IMR-90 (cell line): ENCODE results near the gene ANP32D. TPM values are rescaled to one million over a fixed set of nuclear protein-coding genes. Genes with fewer than 3 reads are reported as not detected.
"Not testable (repeated sequence)": the region's sequence is repeated elsewhere in the genome, so short reads cannot be mapped to it uniquely, and the experiment has no call there.

Experiments
- ATAC-seq: fragments of 200-7000 bp; cut with Tn5 transposase; 2 replicates; pipeline ENCODE4 v1.9.1; 2020; ENCODE audit warnings: low read depth, mild to moderate bottlenecking, moderate library complexity
- BruUV-seq: library from RNA; stranded (reverse); fragments of 400-500 nt; replicated peaks from 2 replicates; lab custom pipeline; 2021; lab: Mats Ljungman, UMichigan
- CTCF ChIA-PET: fragments of 300-600 bp; formaldehyde crosslinking; extraction: SDS; loops from one replicate; lab custom pipeline; 2021; ENCODE audit warnings: antibody characterized with exemption; lab: Yijun Ruan, JAX
- POLR2A ChIA-PET: fragments of 300-600 bp; sonication (Branson Sonifier 250); formaldehyde crosslinking; loops from one replicate; lab custom pipeline; 2022; ENCODE audit warnings: antibody characterized with exemption; ENCODE audit not compliant: unreplicated experiment; lab: Charles Lee
- DNase-seq: peaks from one replicate; pipeline ENCODE4 v3.0.0; 2013
- H2AFZ ChIP-seq: replicated peaks from 2 replicates; pipeline ENCODE3; 2013; ENCODE audit warnings: low read length, mild to moderate bottlenecking; ENCODE audit not compliant: poor library complexity
- H2AK5ac ChIP-seq: 2 replicates; pipeline ENCODE4 v1.6.1; 2013; ENCODE audit warnings: low read depth, low read length, inconsistent platforms
- H2AK9ac ChIP-seq: replicated peaks from 2 replicates; pipeline ENCODE3; 2013; ENCODE audit warnings: mild to moderate bottlenecking, low read depth, low read length, moderate library complexity; ENCODE audit not compliant: poor library complexity
- H2BK120ac ChIP-seq: 2 replicates; pipeline ENCODE4 v1.6.1; 2013; ENCODE audit warnings: low read depth, low read length, inconsistent platforms
- H2BK15ac ChIP-seq: 3 replicates; pipeline ENCODE4 v1.6.1; 2013; ENCODE audit warnings: low read depth, low read length, inconsistent platforms
- H2BK20ac ChIP-seq: 2 replicates; pipeline ENCODE4 v1.6.1; 2013; ENCODE audit warnings: low read depth, mild to moderate bottlenecking, inconsistent platforms, low read length, moderate library complexity
- H2BK5ac ChIP-seq: 2 replicates; pipeline ENCODE4 v1.6.1; 2013; ENCODE audit warnings: mild to moderate bottlenecking, low read depth, low read length, inconsistent platforms; ENCODE audit not compliant: poor library complexity, severe bottlenecking
- H3K14ac ChIP-seq: replicated peaks from 2 replicates; pipeline ENCODE4 v1.6.1; 2013; ENCODE audit warnings: low read depth, low read length, inconsistent platforms
- H3K18ac ChIP-seq: 2 replicates; pipeline ENCODE4 v1.6.1; 2013; ENCODE audit warnings: low read depth, low read length, control low read depth
- H3K23ac ChIP-seq: 2 replicates; pipeline ENCODE4 v1.6.1; 2013; ENCODE audit warnings: low read depth, low read length, inconsistent platforms
- H3K27ac ChIP-seq: 2 replicates; pipeline ENCODE4 v1.5.1; 2013; ENCODE audit warnings: mild to moderate bottlenecking, control low read depth, low read length; ENCODE audit not compliant: insufficient read depth
- H3K27me3 ChIP-seq: 2 replicates; pipeline ENCODE4 v1.6.1; 2013; ENCODE audit warnings: low read length; ENCODE audit not compliant: control insufficient read depth, insufficient read depth
- H3K36me3 ChIP-seq: 2 replicates; pipeline ENCODE4 v1.6.1; 2013; ENCODE audit warnings: low read length, mixed read lengths; ENCODE audit not compliant: control insufficient read depth, insufficient read depth
- H3K4ac ChIP-seq: 2 replicates; pipeline ENCODE4 v1.6.1; 2013; ENCODE audit warnings: low read depth, low read length, inconsistent platforms
- H3K4me1 ChIP-seq: 2 replicates; pipeline ENCODE4 v1.6.1; 2013; ENCODE audit warnings: low read length, mixed read lengths; ENCODE audit not compliant: control insufficient read depth, insufficient read depth
- H3K4me2 ChIP-seq: 2 replicates; pipeline ENCODE4 v1.6.1; 2013; ENCODE audit warnings: low read depth, mild to moderate bottlenecking, control low read depth, low read length, moderate library complexity
- H3K4me3 ChIP-seq: 2 replicates; pipeline ENCODE4 v1.5.1; 2013; ENCODE audit warnings: low read depth, mild to moderate bottlenecking, control low read depth, low read length, moderate library complexity; ENCODE audit not compliant: insufficient read depth
- H3K56ac ChIP-seq: 2 replicates; pipeline ENCODE4 v1.6.1; 2013; ENCODE audit warnings: low read length, inconsistent platforms; ENCODE audit not compliant: insufficient read depth; ENCODE audit errors: extremely low read depth
- H3K79me1 ChIP-seq, 2 experiments: 2 replicates each; pipeline ENCODE4 v1.6.1; 2013; ENCODE audit warnings: low read length in 2 of 2, inconsistent platforms in 1 of 2, low read depth in 1 of 2
- H3K9ac ChIP-seq: 2 replicates; pipeline ENCODE4 v1.6.1; 2013; ENCODE audit warnings: low read depth, low read length, control low read depth
- H3K9me1 ChIP-seq: 2 replicates; pipeline ENCODE4 v1.6.1; 2013; ENCODE audit warnings: low read length, inconsistent platforms; ENCODE audit not compliant: insufficient read depth
- H3K9me3 ChIP-seq: 2 replicates; pipeline ENCODE4 v1.6.1; 2013; ENCODE audit warnings: low read length; ENCODE audit not compliant: control insufficient read depth, insufficient read depth
- H4K20me1 ChIP-seq: 2 replicates; pipeline ENCODE4 v1.6.1; 2013; ENCODE audit warnings: low read length, inconsistent platforms; ENCODE audit not compliant: insufficient read depth
- H4K5ac ChIP-seq: 2 replicates; pipeline ENCODE4 v1.6.1; 2013; ENCODE audit warnings: mild to moderate bottlenecking, low read depth, low read length, control low read depth
- H4K8ac ChIP-seq, 2 experiments: 2 replicates each; pipeline ENCODE4 v1.6.1; 2013; ENCODE audit warnings: low read depth in 2 of 2, low read length in 2 of 2, control low read depth in 1 of 2, inconsistent platforms in 1 of 2
- H4K91ac ChIP-seq: 2 replicates; pipeline ENCODE4 v1.6.1; 2013; ENCODE audit warnings: low read depth, low read length, inconsistent platforms; ENCODE audit not compliant: insufficient read depth
- WGBS, 2 experiments: methylation state at CpG; one replicate each; pipeline versions ENCODE4 v1.1.5 to v1.1.7; 2013; ENCODE audit warnings: missing lambda C conversion rate in 2 of 2; ENCODE audit not compliant: insufficient read length in 1 of 2; ENCODE audit errors: extremely low coverage in 2 of 2; 5-methylcytosine and 5-hydroxymethylcytosine counted together
- dilution Hi-C: fragments of 300-500 bp; cut with HindIII; formaldehyde crosslinking; loops from one replicate; pipeline ENCODE4 v1.14.3; 2018; ENCODE audit warnings: low sequenced_read_pairs; ENCODE audit not compliant: unreplicated experiment
- in situ Hi-C: fragments of 300-500 bp; cut with MboI; formaldehyde crosslinking; loops from 3 replicates; pipeline ENCODE4 v1.14.3; 2019; ENCODE audit warnings: low sequenced_read_pairs, inconsistent platforms, mixed read lengths
- intact Hi-C: fragments of 100-400 bp; cut with micrococcal nuclease; formaldehyde crosslinking; loops from 2 replicates; pipeline ENCODE4 v1.10.0; 2022
- polyA plus RNA-seq, 3 experiments: library from polyadenylated mRNA; depleted of rRNA; stranded (reverse); fragments of >200 nt; gene quantifications; 2 replicates each; pipeline ENCODE4 v1.2.3, GENCODE V29; 2012; ENCODE audit warnings: low replicate concordance in 1 of 3
- total RNA-seq: library from RNA; depleted of rRNA; stranded (reverse); fragments of >200 nt; gene quantifications from 2 replicates; pipeline ENCODE4 v1.2.3, GENCODE V29; 2012

Gene ANP32D
- total and polyA plus RNA-seq, 2 of the 4 experiments (the other 2 are of a cell fraction), result not detected

- 47% methylated on average over 2 of the region's 9 CpGs; no CpG with 5 or more reads in 1 of the 2 experiments for WGBS, 2 experiments
- not testable (repeated sequence) for H3K14ac ChIP-seq, H2BK15ac ChIP-seq
These were observed 3.3 kb upstream of the ANP32D start for GRCh38 chr12:48469027-48469426.

More at GRCh38 chr12:48469027-48469426, 3.3 kb upstream of the ANP32D start:
- H3K9ac ChIP-seq, H3K9me3 ChIP-seq, intact Hi-C loops, H3K18ac ChIP-seq, H2AFZ ChIP-seq, H2BK5ac ChIP-seq, H2BK20ac ChIP-seq, H3K4me2 ChIP-seq, H4K91ac ChIP-seq, DNase-seq, H3K23ac ChIP-seq, H3K36me3 ChIP-seq, H3K79me1 ChIP-seq, H3K27ac ChIP-seq, dilution Hi-C loops, in situ Hi-C loops, H2AK9ac ChIP-seq, H4K20me1 ChIP-seq, H3K27me3 ChIP-seq, ATAC-seq, H2BK120ac ChIP-seq, CTCF ChIA-PET, H3K4me1 ChIP-seq, H3K56ac ChIP-seq, H4K8ac ChIP-seq, H2AK5ac ChIP-seq, H3K4me3 ChIP-seq, H3K9me1 ChIP-seq, H3K4ac ChIP-seq, H4K5ac ChIP-seq, BruUV-seq, POLR2A ChIA-PET: not testable (repeated sequence)
